T47D (cell line): ENCODE results near the gene HPS1.

Source experiments
- DNase-seq, 2 experiments: peaks; one replicate each; pipeline versions ENCODE4 v3.0.0 to v3.0.0-alpha.2; 2011 to 2012; ENCODE audit warnings: low read depth in 1 of 2, low spot score in 1 of 2
- JUND ChIP-seq: IDR thresholded peaks from 2 replicates; pipeline ENCODE4 v1.6.1; 2012; ENCODE audit warnings: low read depth
- in situ Hi-C: cut with HindIII; loops from 2 replicates; pipeline ENCODE4 v1.10.0; 2016; ENCODE audit warnings: low sequenced_read_pairs, low pct_unique_long_range_greater_than_20kb

The HPS1 gene

GRCh38 chr10:98410135-98410743, 36.5 kb downstream of the HPS1 start:
- no peak for TF ChIP-seq JUND
- no peak for DNase-seq
- in situ Hi-C loops, result no loop called here

- TF ChIP-seq JUND, result no peak
- no peak for DNase-seq
- in situ Hi-C loops, result no loop called here
These were observed 37.9 kb downstream of the HPS1 start for GRCh38 chr10:98408799-98409198.

GRCh38 chr10:98407744-98408241, 38.9 kb downstream of the HPS1 start:
- no peak for TF ChIP-seq JUND
- in situ Hi-C loops, result no loop called here
- DNase-seq, result no peak

GRCh38 chr10:98407017-98407743, 39.6 kb downstream of the HPS1 start:
- in situ Hi-C loops, result no loop called here
- TF ChIP-seq JUND, result no peak
- DNase-seq, result no peak

- in situ Hi-C loops, result no loop called here
- no peak for DNase-seq
- TF ChIP-seq JUND, result no peak
These were observed 41.3 kb downstream of the HPS1 start for GRCh38 chr10:98405422-98405821.

GRCh38 chr10:98404571-98405359, 42.0 kb downstream of the HPS1 start:
- no peak for DNase-seq
- TF ChIP-seq JUND, result no peak
- in situ Hi-C loops, result no loop called here

GRCh38 chr10:98403812-98404504, 42.8 kb downstream of the HPS1 start:
- DNase-seq, result no peak
- TF ChIP-seq JUND, result no peak
- in situ Hi-C loops, result no loop called here

GRCh38 chr10:98402931-98403718, 43.6 kb downstream of the HPS1 start:
- in situ Hi-C loops, result no loop called here
- TF ChIP-seq JUND, result no peak
- no peak for DNase-seq

GRCh38 chr10:98402478-98402877, 44.3 kb downstream of the HPS1 start:
- in situ Hi-C loops, result no loop called here
- DNase-seq, result no peak

GRCh38 chr10:98400482-98400881, 46.3 kb downstream of the HPS1 start:
- in situ Hi-C loops, result no loop called here
- no peak for TF ChIP-seq JUND
- no peak for DNase-seq

More at GRCh38 chr10:98402478-98402877, 44.3 kb downstream of the HPS1 start:
- no peak for TF ChIP-seq JUND

GRCh38 chr10:98399784-98400183, 47.0 kb downstream of the HPS1 start:
- in situ Hi-C loops, result no loop called here
- no peak for TF ChIP-seq JUND

More at GRCh38 chr10:98399784-98400183, 47.0 kb downstream of the HPS1 start:
- no peak for DNase-seq
